Effector memory CD4-positive, alpha-beta T cell (primary cell): ENCODE results near the gene LRCOL1.

ENCODE experiments used
- DNase-seq, 3 donors: peaks; one replicate each; pipeline ENCODE4 v3.0.0-alpha.2; 2020
- H3K27ac ChIP-seq: 2 replicates; pipeline ENCODE4 v1.7.0; 2013; ENCODE audit warnings: mild to moderate bottlenecking, low read length, moderate library complexity; ENCODE audit not compliant: insufficient read depth, poor library complexity, severe bottlenecking
- H3K27me3 ChIP-seq: replicated peaks from 2 replicates; pipeline ENCODE4 v1.7.0; 2013; ENCODE audit warnings: mild to moderate bottlenecking, low read length; ENCODE audit not compliant: insufficient read depth, control insufficient read depth, poor library complexity, severe bottlenecking
- H3K36me3 ChIP-seq: 2 replicates; pipeline ENCODE4 v1.7.0; 2013; ENCODE audit warnings: mild to moderate bottlenecking, low read length, moderate library complexity; ENCODE audit not compliant: control insufficient read depth, insufficient read depth
- H3K4me1 ChIP-seq: 2 replicates; pipeline ENCODE4 v1.7.0; 2013; ENCODE audit warnings: low read length, mild to moderate bottlenecking; ENCODE audit not compliant: control insufficient read depth, insufficient read depth, poor library complexity, severe bottlenecking
- H3K4me3 ChIP-seq: 2 replicates; pipeline ENCODE4 v1.7.0; 2013; ENCODE audit warnings: low read length, low read depth, mild to moderate bottlenecking; ENCODE audit not compliant: insufficient read depth, poor library complexity, severe bottlenecking
- H3K9me3 ChIP-seq: 2 replicates; pipeline ENCODE4 v1.7.0; 2013; ENCODE audit warnings: mild to moderate bottlenecking, low read length, moderate library complexity; ENCODE audit not compliant: control insufficient read depth
- total RNA-seq, 3 donors: gene quantifications; one replicate each; lab custom pipeline; 2026; lab: John Stamatoyannopoulos, UW

LRCOL1 gene
- total RNA-seq, result 0 reads per million in 3 donors

DNA sequence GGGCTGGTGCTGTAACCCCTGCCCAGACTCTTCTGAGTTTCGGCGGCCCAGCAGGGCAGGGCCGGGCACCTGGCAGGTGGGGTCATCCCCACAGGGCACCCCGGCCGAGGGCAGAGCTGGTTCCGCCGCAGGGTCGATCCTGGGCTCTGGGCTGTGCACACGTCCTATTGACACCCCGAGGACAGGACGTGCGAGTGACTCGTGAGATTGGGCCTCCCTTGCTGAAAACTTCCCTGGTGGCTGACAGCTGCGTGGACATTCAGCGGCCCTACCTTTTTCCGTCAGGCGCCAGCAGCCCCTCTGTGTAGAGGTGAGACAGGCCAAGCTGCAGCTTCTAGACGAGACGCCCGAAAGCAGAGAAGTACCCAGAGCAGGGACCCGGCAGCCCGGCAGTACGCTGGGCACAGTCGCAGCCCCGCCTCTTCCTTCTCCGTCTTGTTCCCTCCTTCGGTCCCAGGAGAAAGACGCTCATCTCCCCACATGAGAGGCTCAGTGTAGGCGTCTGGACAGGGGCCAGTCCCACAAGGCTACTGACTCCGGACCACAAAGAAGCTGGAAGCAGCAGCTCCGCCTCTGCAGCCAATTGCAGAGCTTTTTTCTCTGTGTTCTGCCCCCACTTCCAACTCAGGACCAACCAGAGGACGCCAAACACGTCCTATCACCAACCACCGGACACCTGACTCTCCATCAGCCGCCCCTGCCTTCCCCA is at the start of gene LRCOL1:
TSS of gene LRCOL1 (minus strand) at position 532 of the 709 bp plus-strand sequence. CDS start 4,331 bp downstream, outside the sequence.
- DNase-seq, result no peak
- Histone ChIP-seq H3K4me3 (no peak within 1 kb of the TSS), H3K27ac (no peak within 1 kb of the TSS), H3K36me3 (no peaks in the 10 kb centered on the region), H3K27me3 (peaks cover 22% of the 10 kb centered on the region), H3K9me3 (no peaks in the 10 kb centered on the region), H3K4me1 (no peaks in the 10 kb centered on the region)

DNA sequence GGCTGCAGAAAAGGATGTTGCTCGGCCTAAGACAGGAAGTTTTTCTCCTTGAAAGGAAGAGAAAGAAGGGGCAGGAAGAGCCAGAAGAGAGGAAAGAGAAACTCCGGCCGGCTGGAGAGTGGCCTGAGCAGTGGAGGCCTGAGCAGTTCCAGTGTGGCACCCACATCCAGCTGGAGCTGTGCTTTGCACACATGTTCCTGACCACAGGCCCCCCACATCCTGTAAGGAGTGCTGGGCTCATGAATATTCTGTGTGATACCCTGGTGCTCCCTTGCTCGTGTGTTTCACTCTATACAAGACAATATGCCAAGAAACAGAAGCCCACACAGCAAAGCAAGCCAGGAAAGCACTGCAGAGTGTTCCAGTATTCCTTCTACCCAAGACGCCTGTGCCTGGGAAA is 49.7 kb upstream of the LRCOL1 start:
- H3K27me3 ChIP-seq, result no peaks in the 10 kb centered on the region
- no peaks in the 10 kb centered on the region for H3K4me1 ChIP-seq
- peaks cover 65% of the 10 kb centered on the region for H3K36me3 ChIP-seq
- H3K27ac ChIP-seq, result no peak overlapping the region
- H3K9me3 ChIP-seq, result no peaks in the 10 kb centered on the region
- no peak for DNase-seq
- no peak overlapping the region for H3K4me3 ChIP-seq

DNA sequence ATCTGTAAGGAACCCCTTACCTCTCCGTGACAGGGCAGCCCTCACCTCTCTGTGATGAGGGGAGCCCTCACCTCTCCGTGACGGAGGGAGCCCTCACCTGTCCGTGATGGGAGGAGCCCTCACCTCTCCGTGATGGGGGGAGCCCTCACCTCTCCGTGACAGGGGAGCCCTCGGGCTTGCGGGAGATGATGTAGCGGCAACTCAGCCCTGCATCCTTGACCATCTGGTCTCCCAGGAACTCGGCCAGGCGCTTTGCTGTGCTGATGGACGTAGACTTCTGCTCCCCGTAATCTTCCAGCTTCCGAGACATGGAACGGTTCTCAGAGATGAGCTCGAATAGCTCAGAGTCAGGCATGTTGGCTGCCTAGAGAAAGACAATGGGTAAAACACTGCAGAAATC is 48.8 kb upstream of the LRCOL1 start:
- Histone ChIP-seq H3K4me1 (no peaks in the 10 kb centered on the region), H3K9me3 (no peaks in the 10 kb centered on the region), H3K27me3 (no peaks in the 10 kb centered on the region), H3K4me3 (no peak overlapping the region), H3K36me3 (peaks cover 63% of the 10 kb centered on the region), H3K27ac (no peak overlapping the region)
- no peak for DNase-seq

DNA sequence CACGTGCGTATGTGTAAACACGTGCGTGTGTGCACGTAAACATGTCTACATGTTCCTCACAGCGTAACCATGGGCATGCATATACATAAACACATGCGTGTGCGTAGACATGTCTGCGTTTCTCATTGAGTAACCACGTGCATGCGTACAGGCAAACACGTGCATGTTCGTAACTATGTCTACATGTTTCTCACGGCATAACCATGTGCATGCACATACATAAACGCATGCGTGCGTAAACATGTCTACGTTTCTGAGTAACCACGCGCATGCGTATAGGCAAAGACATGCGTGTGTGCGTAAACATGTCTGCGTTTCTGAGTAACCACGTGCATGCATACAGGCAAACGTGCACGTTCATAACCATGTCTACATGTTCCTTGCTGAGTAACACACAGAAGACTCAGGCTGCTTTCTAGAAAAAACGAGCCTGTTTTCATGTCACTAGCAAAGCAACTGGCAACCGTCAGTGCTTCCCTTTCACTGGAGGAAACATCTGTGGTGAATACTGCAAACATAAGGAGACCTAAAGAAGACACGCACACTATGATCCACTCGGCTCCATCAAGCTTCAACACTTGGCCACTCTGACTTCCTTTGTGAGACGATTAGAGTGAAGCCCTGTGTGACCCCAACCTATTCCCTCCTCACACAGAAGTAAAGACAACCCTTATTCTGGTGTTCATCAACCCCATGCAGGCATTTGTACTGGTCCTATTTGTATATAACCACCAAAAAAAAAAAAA is 47.9 kb upstream of the LRCOL1 start:
- H3K36me3 ChIP-seq, result peaks cover 58% of the 10 kb centered on the region
- no peaks in the 10 kb centered on the region for H3K9me3 ChIP-seq
- DNase-seq, result no peak
- no peaks in the 10 kb centered on the region for H3K27me3 ChIP-seq
- H3K4me1 ChIP-seq, result no peaks in the 10 kb centered on the region
- no peak overlapping the region for H3K27ac ChIP-seq
- no peak overlapping the region for H3K4me3 ChIP-seq

DNA sequence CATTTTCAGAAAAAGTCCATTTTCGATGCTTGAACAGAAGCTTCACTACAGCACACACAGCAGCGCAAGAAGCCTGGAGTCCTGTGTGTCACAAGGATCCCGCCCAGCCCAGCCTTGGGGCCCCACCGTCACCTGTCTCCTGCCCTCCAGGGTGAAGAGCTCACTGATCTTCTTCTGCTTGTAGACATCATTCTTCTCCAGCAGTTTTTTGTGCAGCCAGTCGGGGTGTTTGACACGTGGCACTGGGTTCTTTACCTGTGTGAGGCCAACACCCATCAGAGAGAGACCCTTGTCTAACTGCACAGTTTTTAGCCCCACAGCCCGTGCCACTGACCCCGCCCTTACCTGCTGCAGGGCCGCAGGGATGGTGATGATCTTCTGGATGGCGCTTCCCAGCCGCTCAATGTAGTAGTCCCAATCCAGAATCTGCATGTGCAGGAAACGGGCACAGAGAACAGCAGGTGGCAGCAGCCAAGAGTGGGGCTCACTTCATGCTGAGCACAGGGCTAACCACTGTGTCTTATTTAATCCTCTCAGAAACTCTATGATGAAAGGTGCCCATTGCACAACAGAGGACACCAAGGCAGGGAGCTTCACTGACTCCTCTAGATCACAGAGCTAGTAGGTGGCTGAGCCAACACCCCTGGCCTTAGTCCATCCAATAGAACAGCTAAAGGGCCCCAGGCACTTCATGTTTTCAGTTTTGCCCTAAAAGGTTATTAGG is 46.8 kb upstream of the LRCOL1 start:
- Histone ChIP-seq H3K36me3 (peaks cover 64% of the 10 kb centered on the region), H3K4me3 (no peak overlapping the region), H3K4me1 (no peaks in the 10 kb centered on the region), H3K9me3 (no peaks in the 10 kb centered on the region), H3K27me3 (no peaks in the 10 kb centered on the region), H3K27ac (no peak overlapping the region)
- DNase-seq, result no peak

DNA sequence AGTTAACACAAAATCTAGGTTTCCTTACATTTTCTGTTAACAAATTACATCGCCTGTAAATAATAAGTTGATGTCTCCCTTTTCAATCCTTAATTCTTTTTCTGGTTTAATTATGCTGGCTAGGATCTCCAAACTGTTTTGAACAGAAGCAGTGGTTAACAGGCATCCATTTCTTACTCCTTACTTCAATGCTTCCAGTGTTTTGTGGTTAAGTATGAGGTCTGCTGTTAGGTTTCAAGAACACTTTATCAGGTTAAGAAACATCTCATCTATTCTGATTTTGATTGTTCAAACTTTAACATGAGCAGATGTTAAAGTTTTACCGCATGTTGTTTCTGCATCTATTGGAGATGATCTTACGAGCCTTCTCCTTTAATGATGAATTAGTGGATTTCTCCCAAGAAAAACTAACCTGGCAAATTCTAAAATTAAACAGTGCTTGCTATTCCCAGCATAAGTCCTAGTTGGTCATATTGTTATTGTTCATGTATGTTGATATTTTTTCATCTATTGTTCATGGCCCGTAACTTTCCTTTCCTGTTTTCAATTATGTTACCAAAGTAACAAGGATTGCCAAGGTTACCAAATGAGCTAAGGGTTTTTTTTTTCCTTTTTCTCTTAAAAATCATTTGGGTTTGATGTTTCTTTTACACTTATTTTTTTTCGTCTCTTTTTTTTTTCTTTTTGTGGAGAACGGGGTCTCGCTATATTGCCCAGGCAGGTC is 43.3 kb upstream of the LRCOL1 start:
- H3K27me3 ChIP-seq, result no peaks in the 10 kb centered on the region
- no peak overlapping the region for H3K4me3 ChIP-seq
- no peaks in the 10 kb centered on the region for H3K9me3 ChIP-seq
- H3K4me1 ChIP-seq, result no peaks in the 10 kb centered on the region
- DNase-seq, result no peak
- H3K36me3 ChIP-seq, result peaks cover 43% of the 10 kb centered on the region
- no peak overlapping the region for H3K27ac ChIP-seq

DNA sequence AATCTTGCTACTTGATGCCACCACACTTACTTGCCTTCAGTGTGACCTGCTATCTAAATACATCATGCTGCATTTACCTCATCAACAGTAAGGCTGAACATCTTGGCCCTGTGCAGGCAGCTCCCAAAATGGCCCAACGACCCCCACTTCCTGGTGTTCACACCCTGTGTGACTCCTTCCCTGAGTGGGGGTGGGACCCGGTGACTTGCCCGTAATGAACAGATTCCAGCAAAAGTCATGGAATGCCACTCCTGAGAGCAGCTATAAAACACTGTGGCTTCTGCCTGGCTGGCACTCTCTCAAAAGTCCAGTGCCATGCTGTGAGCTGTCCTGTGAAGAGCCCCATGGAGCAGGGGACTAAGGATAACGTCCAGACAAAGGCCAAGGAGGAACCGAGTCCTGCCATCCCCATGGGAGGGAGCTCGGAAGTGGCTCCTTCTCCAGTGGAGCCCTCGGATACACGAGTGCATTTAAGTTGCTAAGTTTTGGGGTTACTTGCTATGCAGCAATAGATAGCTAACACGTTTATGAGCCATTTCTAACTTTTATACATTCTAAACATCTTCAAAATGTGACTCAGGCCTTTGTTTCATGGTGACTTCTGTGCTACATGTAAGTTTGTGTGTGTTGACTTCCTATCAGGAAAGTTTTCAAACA is 41.2 kb upstream of the LRCOL1 start:
- no peaks in the 10 kb centered on the region for H3K27me3 ChIP-seq
- peaks cover 29% of the 10 kb centered on the region for H3K36me3 ChIP-seq
- H3K27ac ChIP-seq, result no peak overlapping the region
- no peaks in the 10 kb centered on the region for H3K4me1 ChIP-seq
- H3K4me3 ChIP-seq, result no peak overlapping the region
- H3K9me3 ChIP-seq, result no peaks in the 10 kb centered on the region
- no peak for DNase-seq

DNA sequence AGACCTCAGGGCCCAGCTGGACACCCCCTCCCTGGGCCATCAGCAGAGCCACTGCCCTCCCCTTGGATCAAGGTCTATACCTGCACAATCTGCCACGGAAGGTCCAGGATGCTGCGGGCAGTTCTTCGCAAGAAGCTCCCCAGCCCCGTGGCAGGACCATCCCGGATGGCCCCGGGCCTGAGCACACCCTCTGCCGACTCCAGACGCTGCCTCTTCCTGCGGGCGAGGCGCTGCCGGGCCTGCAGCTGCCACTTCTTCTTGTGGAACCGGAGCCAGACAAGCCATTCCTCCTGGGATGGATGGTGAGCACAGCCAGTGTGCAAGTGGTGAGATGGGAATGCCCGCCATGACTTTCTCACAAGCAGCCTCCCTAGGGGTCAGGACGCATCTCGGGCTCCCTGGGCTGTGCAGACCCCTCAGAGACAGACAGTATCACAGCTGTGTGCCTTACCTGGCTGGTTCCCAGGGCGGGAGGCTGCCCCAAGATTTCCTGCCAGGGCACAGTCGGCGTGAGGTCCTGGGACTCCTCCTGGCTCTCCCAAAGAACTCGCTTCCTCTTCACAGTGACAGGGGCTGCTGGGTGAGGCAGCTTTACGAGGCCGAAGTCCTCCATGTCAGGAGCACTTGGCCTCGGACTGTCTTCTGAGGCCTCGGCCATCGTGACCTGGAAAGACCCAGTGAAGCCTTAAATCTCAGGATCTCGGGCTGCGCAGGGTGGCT is 39.0 kb upstream of the LRCOL1 start:
- DNase-seq, result no peak
- Histone ChIP-seq H3K36me3 (peaks cover 24% of the 10 kb centered on the region), H3K4me3 (no peak overlapping the region), H3K4me1 (no peaks in the 10 kb centered on the region), H3K27ac (no peak overlapping the region), H3K27me3 (no peaks in the 10 kb centered on the region), H3K9me3 (no peaks in the 10 kb centered on the region)
